Measurements from ENCODE around the gene ARID1A.
A peak's percentile ranks its signal among the peaks of the same experiment; 100 is the strongest.

ARID1A gene

DNA sequence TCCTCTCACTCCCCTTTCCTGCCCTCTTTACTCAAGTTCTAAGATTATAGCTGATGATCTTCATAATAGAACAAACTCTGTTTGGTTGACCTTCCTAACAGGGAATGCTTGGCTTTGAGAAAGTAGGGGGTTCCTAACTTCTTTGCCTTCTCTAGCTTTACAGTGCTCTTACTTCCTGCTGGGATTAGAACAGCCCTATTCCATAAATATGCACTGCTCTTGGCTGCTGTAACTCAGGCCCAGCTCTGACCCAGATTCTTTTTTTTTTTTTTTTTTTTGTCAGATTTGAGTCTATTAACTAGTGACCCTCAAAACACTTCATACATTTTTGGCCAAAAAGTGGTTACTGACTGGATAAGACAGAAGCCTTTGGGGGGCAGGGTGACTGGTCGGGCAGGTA is 52.5 kb downstream of the ARID1A start:
- Mint-ChIP-seq H3K36me3 (ENCODE audit: low read depth) (peaks cover 58% of the 10 kb centered on the region), H3K27me3 (no peaks in the 10 kb centered on the region), H3K4me1 (peaks cover 92% of the 10 kb centered on the region), H3K4me3 (no peak overlapping the region), H3K9me3 (no peaks in the 10 kb centered on the region), H3K27ac (peak overlapping the region; percentile 68)
- DNase-seq (no peak), ATAC-seq (no peak)

DNA sequence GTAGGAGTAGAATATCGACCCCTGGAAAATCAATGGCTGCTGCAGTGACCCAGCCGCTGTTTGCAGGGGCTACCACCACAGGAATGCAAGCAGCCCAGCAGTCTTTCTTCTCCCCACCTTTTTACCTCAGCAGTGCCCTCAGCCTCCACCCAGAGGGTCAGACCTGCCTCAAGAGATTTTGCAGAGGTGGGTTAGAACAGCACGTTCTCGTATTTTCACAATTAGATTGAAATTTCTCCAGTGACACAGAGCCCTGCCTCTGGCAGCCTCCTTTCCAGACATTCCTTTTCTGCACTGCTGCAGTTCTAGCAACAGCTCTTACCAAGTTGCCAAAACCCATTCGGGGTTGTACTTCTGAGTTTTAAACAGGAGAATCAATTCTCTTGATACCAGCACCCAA is 53.6 kb downstream of the ARID1A start:
- no peak for ATAC-seq
- peak overlapping the region; percentile 58 for H3K27ac Mint-ChIP-seq
- no peaks in the 10 kb centered on the region for H3K27me3 Mint-ChIP-seq
- no peak for DNase-seq
- H3K9me3 Mint-ChIP-seq = no peaks in the 10 kb centered on the region
- peaks cover 60% of the 10 kb centered on the region for H3K36me3 Mint-ChIP-seq (ENCODE audit: low read depth)
- peaks cover 85% of the 10 kb centered on the region for H3K4me1 Mint-ChIP-seq
- H3K4me3 Mint-ChIP-seq = no peak overlapping the region

DNA sequence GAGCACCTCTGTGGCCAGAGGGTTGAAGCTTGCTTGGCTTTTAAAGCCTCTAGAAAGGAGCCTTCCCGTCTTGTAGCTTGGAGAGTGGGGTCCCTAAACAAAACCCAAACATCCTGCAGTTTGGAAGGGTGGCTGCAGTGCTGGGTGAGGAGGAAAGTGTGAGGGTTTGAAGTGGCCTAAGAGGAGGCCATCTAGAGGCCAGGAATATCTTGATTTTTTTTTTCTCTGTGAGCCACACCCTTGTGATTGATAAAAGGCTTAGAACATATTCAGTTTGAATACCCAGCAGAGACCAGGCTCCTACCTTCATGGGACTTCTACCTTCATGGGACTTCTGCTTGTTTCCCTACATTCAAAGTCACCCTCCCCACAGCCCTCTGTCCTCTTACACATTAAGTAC is 54.6 kb downstream of the ARID1A start:
- DNase-seq = no peak
- H3K36me3 Mint-ChIP-seq (ENCODE audit: low read depth) = peaks cover 58% of the 10 kb centered on the region
- peaks cover 80% of the 10 kb centered on the region for H3K4me1 Mint-ChIP-seq
- no peak overlapping the region for H3K4me3 Mint-ChIP-seq
- no peak for ATAC-seq
- H3K9me3 Mint-ChIP-seq = no peaks in the 10 kb centered on the region
- H3K27ac Mint-ChIP-seq = peak overlapping the region; percentile 58
- H3K27me3 Mint-ChIP-seq = no peaks in the 10 kb centered on the region

DNA sequence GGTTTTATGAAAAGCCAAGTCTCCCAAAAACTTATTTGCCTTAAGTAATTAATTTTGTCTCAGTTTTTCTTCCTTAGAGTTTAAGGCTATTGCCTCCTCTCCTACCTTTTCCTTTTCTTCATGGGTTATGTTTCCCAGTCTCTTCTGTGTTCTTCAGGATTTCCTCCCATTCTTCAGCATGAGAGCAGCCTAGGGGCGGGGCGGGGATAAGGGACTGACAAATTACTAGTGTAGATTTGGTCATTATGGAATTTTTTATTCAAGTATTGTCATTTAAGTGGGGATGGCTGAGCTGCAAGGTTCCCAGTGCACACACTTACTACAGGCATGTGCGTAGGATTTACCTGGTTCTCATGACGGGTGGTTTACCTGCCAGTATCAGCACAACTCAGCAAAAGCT is 56.7 kb downstream of the ARID1A start:
- H3K4me1 Mint-ChIP-seq = peaks cover 63% of the 10 kb centered on the region
- peaks cover 46% of the 10 kb centered on the region for H3K36me3 Mint-ChIP-seq (ENCODE audit: low read depth)
- no peaks in the 10 kb centered on the region for H3K27me3 Mint-ChIP-seq
- no peaks in the 10 kb centered on the region for H3K9me3 Mint-ChIP-seq
- ATAC-seq = no peak
- H3K27ac Mint-ChIP-seq = peak overlapping the region; percentile 65
- no peak for DNase-seq
- H3K4me3 Mint-ChIP-seq = no peak overlapping the region

DNA sequence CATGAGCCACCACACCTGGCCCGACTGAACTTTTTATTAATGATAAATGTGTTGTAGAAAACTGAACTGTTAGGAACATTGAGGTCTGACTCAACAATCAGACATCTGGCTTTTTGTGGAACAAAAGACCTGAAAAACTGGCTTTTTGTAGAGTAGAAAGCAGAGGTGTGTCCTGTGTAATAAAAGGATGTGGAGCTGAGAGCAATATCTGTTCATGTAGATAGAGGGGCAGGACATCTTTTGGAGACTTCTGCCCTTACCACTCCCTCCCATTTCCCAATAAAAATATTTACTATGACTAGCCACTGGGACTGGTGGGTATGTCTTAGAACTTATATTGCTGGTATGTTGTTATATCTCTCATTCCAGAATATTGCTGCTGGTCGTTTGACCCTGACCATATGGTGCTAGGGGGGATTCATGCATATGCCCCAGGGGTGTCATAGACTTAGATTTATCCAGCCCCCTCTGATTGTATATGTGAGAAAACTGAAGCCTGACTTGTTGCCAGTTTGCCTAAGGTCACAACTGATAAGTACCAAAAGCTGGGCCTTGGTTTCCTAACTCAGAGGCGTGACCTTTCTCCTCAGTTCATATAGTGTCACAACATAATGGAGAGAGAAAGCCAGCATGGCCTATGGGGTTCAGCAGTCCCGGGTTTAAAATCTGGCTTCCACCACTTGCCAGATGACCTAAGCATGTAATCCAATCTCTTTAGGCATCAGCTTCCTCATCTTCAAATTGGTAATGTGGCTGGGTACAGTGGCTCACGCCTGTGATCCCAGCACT is 58.5 kb downstream of the ARID1A start:
- no peaks in the 10 kb centered on the region for H3K9me3 Mint-ChIP-seq
- H3K4me3 Mint-ChIP-seq = no peak overlapping the region
- ATAC-seq (no peak), DNase-seq (no peak)
- peaks cover 40% of the 10 kb centered on the region for H3K36me3 Mint-ChIP-seq (ENCODE audit: low read depth)
- peaks cover 54% of the 10 kb centered on the region for H3K4me1 Mint-ChIP-seq
- H3K27me3 Mint-ChIP-seq = no peaks in the 10 kb centered on the region
- peak overlapping the region; percentile 65 for H3K27ac Mint-ChIP-seq

DNA sequence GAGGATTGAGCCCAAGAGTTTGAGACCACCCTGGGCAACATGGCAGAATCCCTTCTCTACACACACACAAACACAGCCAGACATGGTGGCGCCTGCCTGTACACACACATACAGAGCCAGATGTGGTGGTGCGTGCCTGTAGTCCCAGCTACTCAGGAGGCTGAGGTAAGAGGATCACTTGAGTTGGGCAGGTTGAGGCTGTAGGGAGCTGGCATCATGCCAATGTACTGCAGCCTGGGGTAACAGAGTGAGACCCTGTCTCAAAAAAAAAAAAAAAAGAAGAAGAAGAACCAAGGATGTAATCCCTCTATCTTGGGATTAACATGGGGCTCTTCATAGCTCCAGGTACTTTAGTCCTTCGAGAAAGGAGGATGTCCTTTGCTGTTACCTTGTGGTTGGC is 62.5 kb downstream of the ARID1A start:
- Mint-ChIP-seq H3K27me3 (no peaks in the 10 kb centered on the region), H3K36me3 (ENCODE audit: low read depth) (peaks cover 48% of the 10 kb centered on the region), H3K4me3 (no peak overlapping the region), H3K27ac (no peak overlapping the region), H3K9me3 (no peaks in the 10 kb centered on the region), H3K4me1 (peaks cover 26% of the 10 kb centered on the region)
- no peak for DNase-seq
- no peak for ATAC-seq

DNA sequence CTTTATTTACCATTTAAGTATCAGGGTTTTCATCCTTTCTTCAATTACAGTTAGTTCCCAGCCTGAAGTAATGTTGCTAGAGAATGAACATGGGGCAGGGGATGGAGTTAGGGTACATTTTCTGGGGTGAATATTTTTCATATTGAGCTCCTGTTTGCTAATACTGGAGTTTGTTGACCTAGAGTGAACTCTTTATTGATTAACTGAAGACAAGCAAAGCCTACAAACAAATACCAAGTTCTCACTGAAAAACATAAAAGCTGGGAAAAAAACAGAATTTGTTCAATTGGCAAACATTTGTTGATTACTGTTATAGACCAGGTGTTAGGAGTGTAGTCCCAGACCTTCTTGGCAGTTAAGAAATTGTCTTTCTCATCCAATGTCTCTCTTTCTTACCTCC is 63.7 kb downstream of the ARID1A start:
- no peak for DNase-seq
- Mint-ChIP-seq H3K27me3 (no peaks in the 10 kb centered on the region), H3K36me3 (ENCODE audit: low read depth) (peaks cover 47% of the 10 kb centered on the region), H3K4me1 (peaks cover 29% of the 10 kb centered on the region), H3K27ac (peak overlapping the region; percentile 60), H3K9me3 (no peaks in the 10 kb centered on the region), H3K4me3 (no peak overlapping the region)
- ATAC-seq = no peak

DNA sequence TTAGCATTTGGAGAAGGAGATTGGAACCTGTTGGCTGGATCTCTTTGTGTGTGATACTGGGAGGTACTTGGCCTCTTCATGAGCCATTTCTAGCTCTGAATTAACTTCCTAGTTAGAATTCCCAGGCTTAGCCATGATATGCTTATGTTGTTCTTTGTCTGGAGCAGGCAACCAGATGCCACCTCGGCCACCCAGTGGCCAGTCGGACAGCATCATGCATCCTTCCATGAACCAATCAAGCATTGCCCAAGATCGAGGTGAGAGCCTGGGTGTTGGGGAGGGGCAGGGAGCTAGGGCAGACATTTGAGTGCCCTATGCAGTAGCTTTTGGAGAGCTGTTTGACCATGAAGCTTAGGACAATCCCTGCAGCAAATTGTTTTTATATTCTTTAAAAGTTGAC is 65.4 kb downstream of the ARID1A start:
- ATAC-seq (no peak), DNase-seq (no peak)
- Mint-ChIP-seq H3K4me3 (no peak overlapping the region), H3K9me3 (no peaks in the 10 kb centered on the region), H3K4me1 (peaks cover 27% of the 10 kb centered on the region), H3K27ac (peak overlapping the region; percentile 15), H3K36me3 (ENCODE audit: low read depth) (peaks cover 50% of the 10 kb centered on the region), H3K27me3 (no peaks in the 10 kb centered on the region)

DNA sequence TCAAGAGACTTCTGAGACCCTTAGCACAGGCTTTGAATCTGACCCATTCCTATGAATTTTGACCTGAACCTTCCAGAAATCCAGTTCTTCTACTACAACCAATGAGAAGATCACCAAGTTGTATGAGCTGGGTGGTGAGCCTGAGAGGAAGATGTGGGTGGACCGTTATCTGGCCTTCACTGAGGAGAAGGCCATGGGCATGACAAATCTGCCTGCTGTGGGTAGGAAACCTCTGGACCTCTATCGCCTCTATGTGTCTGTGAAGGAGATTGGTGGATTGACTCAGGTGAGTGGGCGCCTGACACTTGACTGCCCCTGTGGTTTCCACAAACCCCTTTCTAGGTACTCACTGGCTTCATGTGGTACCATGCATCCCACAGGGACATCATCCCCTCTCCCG is 71.9 kb downstream of the ARID1A start:
- H3K27ac Mint-ChIP-seq = peak overlapping the region; percentile 73
- H3K36me3 Mint-ChIP-seq (ENCODE audit: low read depth) = peaks cover 67% of the 10 kb centered on the region
- H3K4me1 Mint-ChIP-seq = peaks cover 52% of the 10 kb centered on the region
- H3K9me3 Mint-ChIP-seq = no peaks in the 10 kb centered on the region
- DNase-seq (peak; percentile 25), ATAC-seq (peak; percentile 79)
- H3K4me3 Mint-ChIP-seq = no peak overlapping the region
- no peaks in the 10 kb centered on the region for H3K27me3 Mint-ChIP-seq

DNA sequence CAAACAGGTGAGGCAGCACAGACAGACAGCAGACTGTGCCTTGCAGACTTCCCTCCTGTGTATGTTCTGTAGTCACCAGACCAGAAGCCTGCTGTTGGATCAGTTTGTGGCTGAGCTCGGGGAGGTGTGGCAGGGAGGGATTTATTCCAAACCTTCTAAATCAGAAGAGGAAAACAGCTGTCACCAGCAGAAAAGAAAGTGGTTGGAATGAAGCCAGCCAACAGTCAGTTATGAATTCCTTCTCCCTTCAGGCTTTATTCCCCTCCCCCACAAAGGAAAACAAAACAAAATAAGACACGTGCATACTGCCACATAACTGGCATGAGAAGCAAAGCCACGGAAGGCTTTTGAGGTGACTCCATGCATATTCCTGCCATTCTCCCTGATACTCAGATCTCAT is 72.9 kb downstream of the ARID1A start:
- Mint-ChIP-seq H3K9me3 (no peaks in the 10 kb centered on the region), H3K4me3 (no peak overlapping the region), H3K36me3 (ENCODE audit: low read depth) (peaks cover 69% of the 10 kb centered on the region), H3K27me3 (no peaks in the 10 kb centered on the region), H3K4me1 (peaks cover 45% of the 10 kb centered on the region), H3K27ac (peak overlapping the region; percentile 73)
- DNase-seq (no peak), ATAC-seq (no peak)

DNA sequence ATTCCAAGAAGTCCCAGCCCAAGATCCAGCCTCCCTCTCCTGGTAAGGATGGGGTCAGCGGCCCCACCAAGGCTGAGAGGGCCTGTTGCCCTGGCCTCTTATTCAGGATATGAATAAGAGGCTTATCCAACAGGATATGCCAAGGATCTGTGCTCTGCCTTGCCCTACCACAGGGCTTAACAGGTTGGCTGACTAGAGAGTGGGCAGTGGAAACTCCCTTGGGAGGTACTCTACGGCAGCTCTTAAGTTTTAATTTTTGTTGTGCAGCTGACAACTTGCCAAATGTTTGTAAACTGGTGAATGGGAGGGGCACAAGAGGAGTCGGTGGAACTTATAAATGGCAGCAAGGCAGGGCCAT is 75.4 kb downstream of the ARID1A start:
- Mint-ChIP-seq H3K36me3 (ENCODE audit: low read depth) (peaks cover 80% of the 10 kb centered on the region), H3K9me3 (no peaks in the 10 kb centered on the region), H3K27me3 (no peaks in the 10 kb centered on the region), H3K4me1 (peaks cover 36% of the 10 kb centered on the region), H3K27ac (peak overlapping the region; percentile 52), H3K4me3 (no peak overlapping the region)
- ATAC-seq = no peak
- DNase-seq = no peak

DNA sequence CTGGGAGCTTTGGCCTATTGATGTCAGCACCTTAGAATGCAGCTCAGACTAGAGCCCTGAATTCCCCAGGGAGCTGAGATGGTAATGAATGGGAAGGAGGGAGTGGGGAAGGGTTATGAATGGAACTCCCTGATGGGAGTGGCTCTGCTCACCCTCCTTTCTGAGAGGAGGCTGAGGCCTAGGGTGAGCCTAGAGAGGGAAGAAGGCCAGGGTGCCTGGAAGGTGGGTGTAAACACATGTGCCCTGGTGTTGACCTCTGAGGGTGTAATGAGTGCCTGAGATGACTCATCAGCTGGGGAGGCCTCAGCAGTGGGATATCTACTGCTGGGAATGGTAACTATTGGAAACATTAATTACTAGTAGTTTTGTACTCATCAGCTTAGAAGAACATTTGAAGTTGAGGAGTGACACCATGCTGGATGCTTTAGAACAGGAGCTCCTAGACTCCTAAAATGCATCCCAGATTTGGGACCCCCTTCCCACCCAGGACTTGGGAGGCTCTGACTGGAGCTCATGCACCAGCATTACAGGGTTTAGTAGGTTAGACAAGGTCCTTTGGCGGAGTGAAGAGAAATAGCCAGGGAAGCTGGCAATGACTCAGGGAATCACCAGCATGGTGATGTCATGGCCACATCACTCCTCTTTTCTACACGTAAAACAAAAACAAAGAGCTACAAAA is 76.0 kb downstream of the ARID1A start:
- no peaks in the 10 kb centered on the region for H3K9me3 Mint-ChIP-seq
- ATAC-seq (peak; percentile 86), DNase-seq (peak; percentile 27)
- H3K4me3 Mint-ChIP-seq = no peak overlapping the region
- peaks cover 32% of the 10 kb centered on the region for H3K4me1 Mint-ChIP-seq
- peaks cover 80% of the 10 kb centered on the region for H3K36me3 Mint-ChIP-seq (ENCODE audit: low read depth)
- no peaks in the 10 kb centered on the region for H3K27me3 Mint-ChIP-seq
- H3K27ac Mint-ChIP-seq = peak overlapping the region; percentile 52

DNA sequence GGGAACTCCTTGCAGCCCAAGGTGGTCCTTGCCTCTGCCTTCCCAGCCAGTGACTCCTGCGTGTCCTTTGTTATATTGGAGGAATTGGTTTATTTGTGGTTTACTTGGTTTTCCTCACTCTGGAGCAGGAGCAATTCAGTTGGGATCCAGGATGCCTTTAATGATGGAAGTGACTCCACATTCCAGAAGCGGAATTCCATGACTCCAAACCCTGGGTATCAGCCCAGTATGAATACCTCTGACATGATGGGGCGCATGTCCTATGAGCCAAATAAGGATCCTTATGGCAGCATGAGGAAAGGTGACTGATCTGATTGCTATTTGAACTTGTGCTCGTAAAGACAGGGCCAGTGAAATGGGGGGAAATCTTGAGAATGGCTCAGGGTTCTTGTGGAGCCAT is 76.9 kb downstream of the ARID1A start:
- no peaks in the 10 kb centered on the region for H3K9me3 Mint-ChIP-seq
- DNase-seq (no peak), ATAC-seq (no peak)
- H3K4me3 Mint-ChIP-seq = no peak overlapping the region
- H3K36me3 Mint-ChIP-seq (ENCODE audit: low read depth) = peaks cover 77% of the 10 kb centered on the region
- H3K4me1 Mint-ChIP-seq = peaks cover 23% of the 10 kb centered on the region
- peak overlapping the region; percentile 32 for H3K27ac Mint-ChIP-seq
- H3K27me3 Mint-ChIP-seq = no peaks in the 10 kb centered on the region

DNA sequence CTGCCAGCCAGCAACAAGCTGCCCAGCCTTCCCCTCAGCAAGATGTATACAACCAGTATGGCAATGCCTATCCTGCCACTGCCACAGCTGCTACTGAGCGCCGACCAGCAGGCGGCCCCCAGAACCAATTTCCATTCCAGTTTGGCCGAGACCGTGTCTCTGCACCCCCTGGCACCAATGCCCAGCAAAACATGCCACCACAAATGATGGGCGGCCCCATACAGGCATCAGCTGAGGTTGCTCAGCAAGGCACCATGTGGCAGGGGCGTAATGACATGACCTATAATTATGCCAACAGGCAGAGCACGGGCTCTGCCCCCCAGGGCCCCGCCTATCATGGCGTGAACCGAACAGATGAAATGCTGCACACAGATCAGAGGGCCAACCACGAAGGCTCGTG is 78.6 kb downstream of the ARID1A start:
- DNase-seq = no peak
- no peak overlapping the region for H3K27ac Mint-ChIP-seq
- no peak for ATAC-seq
- no peaks in the 10 kb centered on the region for H3K9me3 Mint-ChIP-seq
- H3K4me1 Mint-ChIP-seq = peaks cover 24% of the 10 kb centered on the region
- no peak overlapping the region for H3K4me3 Mint-ChIP-seq
- no peaks in the 10 kb centered on the region for H3K27me3 Mint-ChIP-seq
- peaks cover 75% of the 10 kb centered on the region for H3K36me3 Mint-ChIP-seq (ENCODE audit: low read depth)

DNA sequence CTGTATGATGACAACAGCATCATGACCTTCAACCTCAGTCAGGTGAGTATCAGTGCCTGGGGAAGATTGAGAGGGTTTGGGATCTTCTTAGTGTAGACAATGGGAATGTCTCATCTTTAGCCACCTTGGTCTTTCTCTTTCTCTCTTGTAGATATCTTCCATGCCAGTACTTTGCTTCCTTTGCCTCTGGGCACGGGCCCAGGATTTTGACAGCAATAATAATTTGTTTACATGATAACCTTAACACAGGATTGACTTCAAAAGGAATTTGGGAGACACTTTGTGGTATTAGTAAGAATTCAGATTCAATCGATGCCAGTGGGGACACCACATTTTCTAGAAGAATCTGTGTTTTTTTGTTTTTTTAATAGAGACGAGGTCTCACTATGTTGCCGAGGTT is 79.9 kb downstream of the ARID1A start:
- Mint-ChIP-seq H3K4me3 (peak overlapping the region; percentile 8), H3K4me1 (peaks cover 25% of the 10 kb centered on the region), H3K9me3 (no peaks in the 10 kb centered on the region), H3K27me3 (no peaks in the 10 kb centered on the region), H3K27ac (peak overlapping the region; percentile 47), H3K36me3 (ENCODE audit: low read depth) (peaks cover 75% of the 10 kb centered on the region)
- DNase-seq (no peak), ATAC-seq (no peak)
